Inferior parietal cortex (tissue), 1 donor: ENCODE data around the gene IGF2.

ENCODE experiments used
- DNase-seq: peaks from one replicate; pipeline ENCODE4 v3.0.0-alpha.2; 2016; ENCODE audit errors: extremely low spot score

Gene IGF2

GRCh38 chr11:2122907-2123627 is 16.1 kb downstream of the IGF2 start:
- DNase-seq, result no peak

- no peak for DNase-seq
These were observed 16.8 kb downstream of the IGF2 start for GRCh38 chr11:2122222-2122906.

GRCh38 chr11:2121227-2122130 is 17.7 kb downstream of the IGF2 start:
- DNase-seq, result no peak

- no peak for DNase-seq
These were observed 18.7 kb downstream of the IGF2 start for GRCh38 chr11:2120359-2121100.

- DNase-seq, result no peak
These were observed 20.5 kb downstream of the IGF2 start for GRCh38 chr11:2118677-2119076.

GRCh38 chr11:2116680-2117079 is 22.5 kb downstream of the IGF2 start:
- DNase-seq, result no peak

GRCh38 chr11:2115308-2115707 is 23.9 kb downstream of the IGF2 start:
- no peak for DNase-seq

GRCh38 chr11:2114430-2115241 is 24.6 kb downstream of the IGF2 start:
- no peak for DNase-seq

GRCh38 chr11:2113776-2114175 is 25.4 kb downstream of the IGF2 start:
- no peak for DNase-seq

GRCh38 chr11:2110521-2110920 is 28.7 kb downstream of the IGF2 start:
- DNase-seq, result peak; percentile 3

GRCh38 chr11:2109541-2110019 is 29.6 kb downstream of the IGF2 start:
- no peak for DNase-seq

GRCh38 chr11:2108675-2109491 is 30.3 kb downstream of the IGF2 start:
- DNase-seq, result no peak

- DNase-seq, result no peak
These were observed 31.1 kb downstream of the IGF2 start for GRCh38 chr11:2107941-2108630.

GRCh38 chr11:2107521-2107920 is 31.7 kb downstream of the IGF2 start:
- no peak for DNase-seq

GRCh38 chr11:2106583-2107209 is 32.5 kb downstream of the IGF2 start:
- DNase-seq, result no peak

GRCh38 chr11:2105511-2105910 is 33.7 kb downstream of the IGF2 start:
- no peak for DNase-seq

- DNase-seq, result no peak
These were observed 34.4 kb downstream of the IGF2 start for GRCh38 chr11:2104524-2105440.
